GM13977 (cell line): ENCODE measurements around the gene RTL10.

Source experiments
- DNase-seq: peaks from one replicate; pipeline ENCODE4 v3.0.0; 2012; ENCODE audit warnings: low spot score
- in situ Hi-C: fragments of 300-500 bp; cut with MboI; formaldehyde crosslinking; loops from one replicate; pipeline ENCODE4 v1.12.0; 2022; ENCODE audit warnings: low sequenced_read_pairs, low pct_unique_long_range_greater_than_20kb, mixed read lengths, inconsistent platforms; ENCODE audit not compliant: unreplicated experiment
- TF ChIP-seq, protein P1 (sequence below): IDR thresholded peaks from 2 replicates; pipeline ENCODE4 v1.5.1; 2012; ENCODE audit warnings: mild to moderate bottlenecking, control low read depth; ENCODE audit not compliant: insufficient read depth; ENCODE audit errors: extremely low read depth, missing control alignments

Gene RTL10

GRCh38 chr22:19888131-19888746 lies 33.6 kb upstream of the RTL10 start:
- TF ChIP-seq, protein P1, sequence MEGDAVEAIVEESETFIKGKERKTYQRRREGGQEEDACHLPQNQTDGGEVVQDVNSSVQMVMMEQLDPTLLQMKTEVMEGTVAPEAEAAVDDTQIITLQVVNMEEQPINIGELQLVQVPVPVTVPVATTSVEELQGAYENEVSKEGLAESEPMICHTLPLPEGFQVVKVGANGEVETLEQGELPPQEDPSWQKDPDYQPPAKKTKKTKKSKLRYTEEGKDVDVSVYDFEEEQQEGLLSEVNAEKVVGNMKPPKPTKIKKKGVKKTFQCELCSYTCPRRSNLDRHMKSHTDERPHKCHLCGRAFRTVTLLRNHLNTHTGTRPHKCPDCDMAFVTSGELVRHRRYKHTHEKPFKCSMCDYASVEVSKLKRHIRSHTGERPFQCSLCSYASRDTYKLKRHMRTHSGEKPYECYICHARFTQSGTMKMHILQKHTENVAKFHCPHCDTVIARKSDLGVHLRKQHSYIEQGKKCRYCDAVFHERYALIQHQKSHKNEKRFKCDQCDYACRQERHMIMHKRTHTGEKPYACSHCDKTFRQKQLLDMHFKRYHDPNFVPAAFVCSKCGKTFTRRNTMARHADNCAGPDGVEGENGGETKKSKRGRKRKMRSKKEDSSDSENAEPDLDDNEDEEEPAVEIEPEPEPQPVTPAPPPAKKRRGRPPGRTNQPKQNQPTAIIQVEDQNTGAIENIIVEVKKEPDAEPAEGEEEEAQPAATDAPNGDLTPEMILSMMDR: no peak
- in situ Hi-C loops: no loop called here
- no peak for DNase-seq

DNA sequence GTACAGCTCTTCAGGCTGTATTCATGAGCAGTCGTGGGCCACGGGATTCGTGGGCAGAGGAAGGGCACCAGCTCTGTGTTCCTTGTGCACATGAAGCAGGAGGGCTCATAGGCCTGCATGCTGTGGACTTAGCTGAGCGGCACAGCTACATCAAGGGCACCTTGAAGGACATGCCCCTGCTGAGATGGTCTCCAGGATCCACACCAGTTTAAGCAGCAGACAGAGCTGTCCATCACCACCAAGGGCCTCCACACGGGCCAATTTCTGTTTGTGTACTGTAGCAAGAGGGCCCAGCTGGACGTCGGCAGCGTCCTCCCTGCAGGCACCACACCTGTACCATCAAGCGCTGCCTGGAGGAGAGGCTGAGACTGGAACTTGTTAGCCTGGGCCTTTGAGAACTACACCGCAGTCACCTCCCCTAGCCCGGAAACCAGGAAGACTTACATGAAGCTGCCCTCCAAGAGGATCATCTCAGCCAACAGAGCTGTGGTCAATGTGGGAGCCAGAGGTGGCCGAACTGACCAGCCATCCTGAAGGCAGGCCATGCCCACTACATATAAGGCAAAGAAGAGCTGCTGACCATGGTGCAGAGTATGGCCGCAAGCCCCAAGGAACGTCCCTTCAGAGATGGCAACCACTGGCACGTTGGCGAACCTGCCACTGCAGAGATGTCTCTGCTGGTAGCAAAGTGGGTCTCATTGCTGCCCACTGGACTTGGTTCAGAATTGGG lies 32.7 kb upstream of the RTL10 start:
- TF ChIP-seq, protein P1: no peak
- in situ Hi-C loops: no loop called here
- DNase-seq: no peak

DNA sequence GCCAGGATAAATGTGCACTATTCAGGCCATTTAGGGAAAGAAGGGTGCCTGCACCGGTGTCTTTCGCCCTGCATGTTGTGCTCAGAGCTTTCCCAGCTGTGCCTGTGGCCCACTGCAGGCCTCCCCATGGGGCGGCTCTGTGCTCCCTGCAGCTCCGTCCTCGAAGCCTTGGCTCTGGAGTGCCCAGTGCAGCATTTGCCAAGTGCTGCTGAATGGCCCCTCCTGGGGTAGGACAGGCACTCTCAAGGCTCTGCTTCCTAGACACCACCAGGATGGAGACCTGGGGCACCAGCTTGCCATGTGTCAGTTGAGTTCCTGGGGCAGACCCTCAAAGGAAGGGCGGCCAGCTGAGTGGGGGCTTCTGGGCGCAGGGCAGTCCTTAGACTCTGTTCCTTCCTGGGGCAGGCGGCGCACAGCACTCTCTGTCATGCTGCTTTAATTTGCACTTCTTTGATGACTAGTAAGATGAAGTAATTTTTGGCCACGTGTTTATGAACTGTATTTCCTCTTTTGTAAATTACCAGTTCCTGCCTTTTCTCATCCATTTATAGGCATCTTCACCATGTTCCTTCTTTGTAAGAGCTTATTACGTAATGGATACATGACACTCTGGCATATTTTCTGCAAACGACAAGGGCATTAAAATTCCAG lies 32.1 kb upstream of the RTL10 start:
- TF ChIP-seq, protein P1: no peak
- DNase-seq: no peak
- in situ Hi-C loops: no loop called here

GRCh38 chr22:19885841-19886592 lies 31.3 kb upstream of the RTL10 start:
- DNase-seq: no peak
- TF ChIP-seq, protein P1: no peak
- in situ Hi-C loops: no loop called here

DNA sequence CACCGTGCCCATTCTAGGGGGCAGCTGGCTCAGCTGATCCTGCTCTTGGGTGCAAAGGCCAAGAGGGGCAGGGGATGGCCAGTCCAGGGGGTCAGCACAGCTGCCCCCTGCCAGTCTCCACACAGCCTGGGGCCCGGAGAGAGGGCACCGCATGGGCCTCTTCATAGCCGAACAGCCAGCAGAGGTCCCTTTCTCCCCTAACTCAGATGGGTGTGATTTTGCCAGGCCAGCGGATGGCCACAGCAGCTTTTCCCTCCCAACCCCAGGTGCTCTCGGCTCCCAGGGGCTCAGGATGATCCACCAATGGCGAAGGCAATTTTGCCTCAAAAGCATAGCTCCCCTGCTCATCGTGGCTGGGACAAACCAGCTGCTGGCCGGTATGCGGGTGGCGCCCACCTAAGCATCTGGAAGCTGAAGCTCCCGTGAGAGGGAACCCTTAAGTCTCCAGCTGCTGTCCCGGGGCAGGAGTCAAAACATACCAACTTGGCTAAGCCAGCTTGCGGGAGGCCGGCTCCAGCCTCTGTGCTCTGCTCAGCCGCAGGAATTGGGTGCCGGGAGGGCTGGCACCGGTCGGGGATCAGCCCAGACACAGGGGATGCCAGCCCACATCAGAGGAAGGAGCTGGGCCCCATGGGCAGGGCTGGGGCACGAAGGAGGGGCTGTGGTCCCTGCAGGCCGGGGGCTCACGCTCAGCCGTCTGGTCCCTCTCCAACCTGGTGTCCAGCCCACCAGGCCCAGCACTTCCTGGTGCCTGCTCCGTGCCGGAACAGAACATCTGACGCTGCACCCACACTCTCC lies 30.5 kb upstream of the RTL10 start:
- in situ Hi-C loops: no loop called here
- TF ChIP-seq, protein P1: no peak
- DNase-seq: no peak
